Osteoblast (primary cell): ENCODE data around the gene POLG2. TPM values are rescaled to one million over a fixed set of nuclear protein-coding genes. Genes with fewer than 3 reads are reported as not detected.

Experiments used
- DNase-seq: peaks from one replicate; pipeline ENCODE4 v3.0.0; 2011; ENCODE audit warnings: low spot score, mixed read lengths; ENCODE audit not compliant: insufficient read length; ENCODE audit errors: missing footprints
- H2AFZ ChIP-seq: 2 replicates; pipeline ENCODE4 v1.6.0; 2011; ENCODE audit warnings: mild to moderate bottlenecking, low read length
- H3K27ac ChIP-seq: 2 replicates; pipeline ENCODE4 v1.5.1; 2011; ENCODE audit warnings: mild to moderate bottlenecking, low read depth, low read length, moderate library complexity
- H3K27me3 ChIP-seq: 2 replicates; pipeline ENCODE4 v1.6.0; 2012; ENCODE audit warnings: mild to moderate bottlenecking, control low read depth, inconsistent platforms, low read length, moderate library complexity; ENCODE audit not compliant: insufficient read depth
- H3K36me3 ChIP-seq: 2 replicates; pipeline ENCODE4 v1.5.1; 2011; ENCODE audit warnings: mild to moderate bottlenecking, low read length, control low read depth, moderate library complexity; ENCODE audit not compliant: insufficient read depth
- H3K4me1 ChIP-seq: 2 replicates; pipeline ENCODE4 v1.5.1; 2011; ENCODE audit warnings: mild to moderate bottlenecking, low read length, control low read depth, moderate library complexity; ENCODE audit not compliant: insufficient read depth
- H3K4me2 ChIP-seq: 2 replicates; pipeline ENCODE4 v1.6.0; 2011; ENCODE audit warnings: mild to moderate bottlenecking, low read length; ENCODE audit not compliant: insufficient read depth
- H3K4me3 ChIP-seq: fragments of 200-600 bp; sonication (generic); 3 replicates; pipeline ENCODE4 v1.5.1; 2012; ENCODE audit warnings: mild to moderate bottlenecking, low read length, inconsistent platforms; ENCODE audit not compliant: insufficient read depth
- H3K79me2 ChIP-seq: 2 replicates; pipeline ENCODE4 v1.6.0; 2012; ENCODE audit warnings: mild to moderate bottlenecking, low read length, control low read depth, inconsistent platforms; ENCODE audit not compliant: insufficient read depth
- H3K9me3 ChIP-seq: 2 replicates; pipeline ENCODE4 v1.5.1; 2011; ENCODE audit warnings: low read depth, low read length, control low read depth
- H4K20me1 ChIP-seq: 2 replicates; pipeline ENCODE4 v1.6.0; 2012; ENCODE audit warnings: mild to moderate bottlenecking, low read length, control low read depth; ENCODE audit not compliant: insufficient read depth
- total RNA-seq: library from RNA; depleted of rRNA; stranded (reverse); fragments of >200 nt; gene quantifications from 2 replicates; pipeline ENCODE4 v1.2.3, GENCODE V29; 2012
- TF ChIP-seq, protein P1 (sequence below): IDR thresholded peaks from 2 replicates; pipeline ENCODE4 v1.5.1; 2011; ENCODE audit warnings: mild to moderate bottlenecking, low read depth, low read length, moderate library complexity; ENCODE audit errors: extremely low read depth

POLG2 gene
- total RNA-seq, 1 donor, result 7.2 TPM

DNA sequence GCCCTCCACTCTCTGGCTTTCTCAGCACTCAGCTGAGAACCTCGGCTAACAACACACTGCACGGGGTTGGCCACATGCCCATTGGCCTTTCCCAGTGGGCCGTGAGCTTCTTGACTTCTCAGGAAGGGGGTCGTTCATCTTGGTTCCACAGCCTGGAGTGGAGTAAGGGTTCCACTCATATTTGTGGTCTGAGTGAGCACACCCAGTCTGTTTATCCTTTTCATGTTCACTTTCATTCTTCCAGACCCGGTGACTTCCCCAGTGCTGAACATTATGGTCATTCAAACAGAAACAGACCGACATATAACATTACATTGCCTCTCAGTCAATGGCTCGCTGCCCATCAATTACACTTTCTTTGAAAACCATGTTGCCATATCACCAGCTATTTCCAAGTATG lies 39.7 kb downstream of the POLG2 start:
- peak overlapping the region; percentile 65 for H3K4me2 ChIP-seq
- H3K27me3 ChIP-seq, result no peaks in the 10 kb centered on the region
- H3K9me3 ChIP-seq, result no peaks in the 10 kb centered on the region
- H4K20me1 ChIP-seq, result no peaks in the 10 kb centered on the region
- H3K79me2 ChIP-seq, result no peaks in the 10 kb centered on the region
- peaks cover 19% of the 10 kb centered on the region for H3K4me1 ChIP-seq
- no peaks in the 10 kb centered on the region for H3K36me3 ChIP-seq
- H3K4me3 ChIP-seq, result peak overlapping the region; percentile 25
- peak overlapping the region; percentile 25 for H3K27ac ChIP-seq
- DNase-seq, result peak; percentile 85
- H2AFZ ChIP-seq, result peak overlapping the region; percentile 48
- TF ChIP-seq, protein P1, sequence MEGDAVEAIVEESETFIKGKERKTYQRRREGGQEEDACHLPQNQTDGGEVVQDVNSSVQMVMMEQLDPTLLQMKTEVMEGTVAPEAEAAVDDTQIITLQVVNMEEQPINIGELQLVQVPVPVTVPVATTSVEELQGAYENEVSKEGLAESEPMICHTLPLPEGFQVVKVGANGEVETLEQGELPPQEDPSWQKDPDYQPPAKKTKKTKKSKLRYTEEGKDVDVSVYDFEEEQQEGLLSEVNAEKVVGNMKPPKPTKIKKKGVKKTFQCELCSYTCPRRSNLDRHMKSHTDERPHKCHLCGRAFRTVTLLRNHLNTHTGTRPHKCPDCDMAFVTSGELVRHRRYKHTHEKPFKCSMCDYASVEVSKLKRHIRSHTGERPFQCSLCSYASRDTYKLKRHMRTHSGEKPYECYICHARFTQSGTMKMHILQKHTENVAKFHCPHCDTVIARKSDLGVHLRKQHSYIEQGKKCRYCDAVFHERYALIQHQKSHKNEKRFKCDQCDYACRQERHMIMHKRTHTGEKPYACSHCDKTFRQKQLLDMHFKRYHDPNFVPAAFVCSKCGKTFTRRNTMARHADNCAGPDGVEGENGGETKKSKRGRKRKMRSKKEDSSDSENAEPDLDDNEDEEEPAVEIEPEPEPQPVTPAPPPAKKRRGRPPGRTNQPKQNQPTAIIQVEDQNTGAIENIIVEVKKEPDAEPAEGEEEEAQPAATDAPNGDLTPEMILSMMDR, result no peak

DNA sequence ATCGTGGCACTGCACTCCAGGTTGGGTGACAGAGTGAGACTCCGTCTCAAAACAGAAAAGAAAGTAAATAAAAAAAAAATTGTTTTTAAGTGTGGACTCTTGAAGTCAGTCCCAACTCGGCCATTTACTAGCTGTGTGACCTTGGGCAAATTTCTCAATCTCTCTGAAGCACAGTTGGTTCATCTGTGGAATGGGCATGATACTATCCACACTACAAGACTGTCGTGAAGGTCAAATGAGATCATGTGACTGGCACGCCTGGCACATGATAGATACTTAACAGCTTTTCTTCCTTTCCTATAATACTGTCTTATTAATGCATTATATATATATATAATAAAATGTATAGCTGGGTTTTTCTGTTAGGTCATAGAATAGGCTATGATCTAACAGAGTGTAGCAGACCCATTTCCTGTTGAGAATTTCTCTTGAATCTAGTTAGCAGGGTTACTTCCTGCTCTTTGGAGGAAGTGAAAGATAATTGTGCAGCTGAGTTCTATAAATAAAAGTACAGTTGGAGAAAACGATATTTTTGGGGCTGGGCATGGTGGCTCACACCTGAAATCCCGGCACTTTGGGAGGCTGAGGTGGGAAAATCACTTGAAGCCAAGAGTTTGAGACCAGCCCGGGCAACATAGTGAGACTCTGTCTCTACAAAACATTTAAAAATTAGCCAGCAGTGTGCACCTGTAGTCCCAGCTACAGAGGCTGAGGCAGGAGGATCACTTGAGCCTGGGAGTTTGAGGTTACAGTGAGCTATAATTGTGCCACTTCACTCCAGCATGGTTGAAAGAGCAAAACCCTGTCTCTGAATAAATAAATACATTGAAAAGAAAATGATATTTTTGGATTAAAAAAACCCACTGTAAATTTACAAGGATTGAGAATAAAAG lies 40.6 kb downstream of the POLG2 start:
- H3K9me3 ChIP-seq, result no peaks in the 10 kb centered on the region
- DNase-seq, result no peak
- no peaks in the 10 kb centered on the region for H4K20me1 ChIP-seq
- no peak overlapping the region for H3K4me3 ChIP-seq
- H3K36me3 ChIP-seq, result no peaks in the 10 kb centered on the region
- H2AFZ ChIP-seq, result no peak overlapping the region
- peak overlapping the region; percentile 36 for H3K27ac ChIP-seq
- peaks cover 19% of the 10 kb centered on the region for H3K4me1 ChIP-seq
- H3K4me2 ChIP-seq, result no peak overlapping the region
- H3K79me2 ChIP-seq, result no peaks in the 10 kb centered on the region
- TF ChIP-seq, protein P1, result no peak
- H3K27me3 ChIP-seq, result no peaks in the 10 kb centered on the region

DNA sequence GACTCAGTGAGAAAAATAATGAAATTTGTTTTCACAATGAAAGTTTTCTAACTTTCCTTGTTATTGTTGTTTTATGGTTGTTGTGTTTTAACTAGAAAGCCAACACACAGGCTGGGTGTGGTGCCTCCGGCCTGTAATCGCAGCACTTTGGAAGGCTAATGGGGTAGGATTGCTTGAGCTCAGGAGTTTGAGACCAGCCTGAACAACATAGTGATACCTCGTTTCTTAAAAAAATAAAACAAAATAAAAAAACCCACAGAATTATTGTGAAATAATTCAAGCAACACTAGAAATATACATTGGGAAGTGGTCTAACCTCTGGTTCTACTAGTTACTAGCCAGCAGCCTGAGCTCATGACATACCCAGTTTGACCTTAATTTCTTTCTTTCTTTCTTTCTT lies 47.3 kb downstream of the POLG2 start:
- Histone ChIP-seq H3K4me1 (peaks cover 20% of the 10 kb centered on the region), H3K79me2 (no peaks in the 10 kb centered on the region), H4K20me1 (no peaks in the 10 kb centered on the region), H2AFZ (peak overlapping the region; percentile 78), H3K36me3 (no peaks in the 10 kb centered on the region), H3K27me3 (no peaks in the 10 kb centered on the region), H3K4me2 (peak overlapping the region; percentile 77), H3K9me3 (no peaks in the 10 kb centered on the region), H3K4me3 (peak overlapping the region; percentile 47), H3K27ac (peak overlapping the region; percentile 67)
- DNase-seq, result peak; percentile 22
- TF ChIP-seq, protein P1, result no peak

DNA sequence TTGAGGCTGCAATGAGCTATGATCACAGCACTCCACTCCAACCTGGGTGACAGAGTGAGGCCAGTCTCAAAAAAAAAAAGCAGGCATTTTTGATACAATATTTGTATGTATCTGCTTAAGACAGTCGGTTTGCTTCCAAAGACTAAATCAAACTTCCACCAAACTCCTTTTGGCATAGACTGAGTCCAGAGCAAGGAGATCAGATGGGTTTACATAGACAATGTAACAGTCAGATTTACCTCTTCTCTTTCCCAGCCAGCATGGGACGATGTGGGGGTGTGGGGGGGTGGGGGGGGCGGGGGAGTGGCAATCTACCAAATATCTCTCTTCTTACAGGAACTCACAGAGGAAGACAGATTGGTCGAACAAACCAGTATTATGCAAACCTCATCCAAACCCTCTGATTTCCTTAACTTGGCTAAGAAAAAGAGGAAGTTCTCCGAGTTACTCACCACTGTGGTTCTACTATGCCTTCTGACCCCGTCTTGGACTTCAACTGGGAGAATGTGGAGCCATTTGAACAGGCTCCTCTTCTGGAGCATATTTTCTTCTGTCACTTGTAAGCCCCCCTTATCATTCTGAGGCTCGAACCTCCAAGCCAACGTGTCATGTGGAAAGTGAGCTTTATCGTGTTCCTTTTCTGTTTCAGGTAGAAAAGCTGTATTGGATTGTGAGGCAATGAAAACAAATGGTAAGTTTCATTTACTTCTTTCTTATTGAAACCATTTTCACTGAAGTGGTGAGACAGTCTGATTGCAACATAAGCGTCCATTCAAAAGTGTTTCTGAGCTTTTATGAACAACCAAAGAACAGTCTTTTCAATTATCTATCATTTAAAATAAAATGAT lies 48.0 kb downstream of the POLG2 start, which contains the start of gene MILR1:
Gene MILR1 (plus strand): TSS at position 451 of the 848 bp plus-strand sequence. CDS start 54 bp downstream, at position 505.
- Histone ChIP-seq H3K4me3 (peak within 1 kb of the TSS; percentile 47), H4K20me1 (no peaks in the 10 kb centered on the region), H3K79me2 (no peaks in the 10 kb centered on the region), H3K4me1 (peaks cover 20% of the 10 kb centered on the region), H3K9me3 (no peaks in the 10 kb centered on the region), H2AFZ (peak within 1 kb of the TSS; percentile 78), H3K36me3 (no peaks in the 10 kb centered on the region), H3K27ac (peak within 1 kb of the TSS; percentile 67), H3K4me2 (peak within 1 kb of the TSS; percentile 77), H3K27me3 (no peaks in the 10 kb centered on the region)
- TF ChIP-seq, protein P1, result no peak
- DNase-seq, result peak; percentile 86
